Liver (tissue), 9 donors: Measurements from ENCODE around the gene SNAP47. TPM values are rescaled to one million over a fixed set of nuclear protein-coding genes. Genes with fewer than 3 reads are reported as not detected.

Source experiments
- DNase-seq: peaks from one replicate; pipeline ENCODE4 v3.0.0-alpha.2; 2017; ENCODE audit warnings: low spot score
- H3K27ac ChIP-seq, 2 donors: one replicate each; pipeline ENCODE4 v1.7.0; 2013; ENCODE audit warnings: inconsistent platforms in 2 of 2, low read length in 2 of 2, control low read depth in 1 of 2, low read depth in 1 of 2, mild to moderate bottlenecking in 1 of 2
- H3K27me3 ChIP-seq, 4 donors: one replicate each; pipeline versions ENCODE4 v1.6.1 to v1.7.0; 2013; ENCODE audit warnings: low read length in 3 of 4, inconsistent platforms in 1 of 4, mild to moderate bottlenecking in 1 of 4, moderate library complexity in 1 of 4; ENCODE audit not compliant: control insufficient read depth in 4 of 4, insufficient read depth in 4 of 4
- H3K36me3 ChIP-seq, 4 donors: one replicate each; pipeline versions ENCODE4 v1.6.1 to v1.7.0; 2013; ENCODE audit warnings: low read length in 3 of 4, mild to moderate bottlenecking in 3 of 4, low read depth in 1 of 4, moderate library complexity in 1 of 4; ENCODE audit not compliant: control insufficient read depth in 4 of 4, insufficient read depth in 3 of 4
- H3K4me1 ChIP-seq, 4 donors: one replicate each; pipeline versions ENCODE4 v1.6.1 to v1.7.0; 2013; ENCODE audit warnings: low read length in 3 of 4, mild to moderate bottlenecking in 3 of 4, moderate library complexity in 1 of 4; ENCODE audit not compliant: control insufficient read depth in 4 of 4, insufficient read depth in 4 of 4
- H3K4me3 ChIP-seq, 3 donors: one replicate each; pipeline versions ENCODE4 v1.6.1 to v1.7.0; 2013; ENCODE audit warnings: low read length in 3 of 3, control low read depth in 1 of 3, low read depth in 1 of 3, mild to moderate bottlenecking in 1 of 3
- H3K9ac ChIP-seq, 2 donors: one replicate each; pipeline ENCODE4 v1.7.0; 2013; ENCODE audit warnings: low read length in 2 of 2, mild to moderate bottlenecking in 2 of 2, moderate library complexity in 2 of 2, control low read depth in 1 of 2, low read depth in 1 of 2
- H3K9me3 ChIP-seq, 4 donors: one replicate each; pipeline versions ENCODE4 v1.6.1 to v1.7.0; 2013; ENCODE audit warnings: low read length in 3 of 4; ENCODE audit not compliant: control insufficient read depth in 4 of 4
- EGR1 ChIP-seq, 2 donors: IDR thresholded peaks; 2 replicates each; pipeline ENCODE4 v1.6.1; 2016 to 2018; ENCODE audit warnings: antibody characterized with exemption in 2 of 2, low read depth in 2 of 2
- FOXA1 ChIP-seq: IDR thresholded peaks from 2 replicates; pipeline ENCODE4 v1.6.1; 2016; ENCODE audit warnings: antibody characterized with exemption
- GABPA ChIP-seq, 2 donors: IDR thresholded peaks in 1 of 2; conservative IDR thresholded peaks in 1 of 2; 2 replicates each; pipeline ENCODE4 v1.6.1; 2016; ENCODE audit warnings: antibody characterized with exemption in 2 of 2, mild to moderate bottlenecking in 1 of 2, moderate library complexity in 1 of 2
- JUND ChIP-seq, 2 donors: IDR thresholded peaks; 2 replicates each; pipeline ENCODE4 v1.6.1; 2016; ENCODE audit warnings: antibody characterized with exemption in 2 of 2
- RAD21 ChIP-seq, 2 donors: IDR thresholded peaks; 2 replicates each; pipeline ENCODE4 v1.6.1; 2016; ENCODE audit warnings: antibody characterized with exemption in 2 of 2, mild to moderate bottlenecking in 2 of 2
- REST ChIP-seq: IDR thresholded peaks from 2 replicates; pipeline ENCODE4 v1.6.1; 2016; ENCODE audit warnings: antibody characterized with exemption, mild to moderate bottlenecking
- RXRA ChIP-seq, 2 donors: IDR thresholded peaks; 2 replicates each; pipeline ENCODE4 v1.6.1; 2017 to 2018; ENCODE audit warnings: antibody characterized with exemption in 2 of 2, mild to moderate bottlenecking in 1 of 2
- SP1 ChIP-seq: IDR thresholded peaks from 2 replicates; pipeline ENCODE4 v1.6.1; 2018; ENCODE audit warnings: antibody characterized with exemption, mild to moderate bottlenecking
- YY1 ChIP-seq: IDR thresholded peaks from 2 replicates; pipeline ENCODE4 v1.6.1; 2016; ENCODE audit warnings: antibody characterized with exemption, mild to moderate bottlenecking
- WGBS: extraction: QIAGEN DNeasy Blood & Tissue Kit; methylation state at CpG from one replicate; pipeline ENCODE4 v1.1.7; 2013; 5-methylcytosine and 5-hydroxymethylcytosine counted together
- polyA plus RNA-seq, 2 donors: library from polyadenylated mRNA; stranded (reverse) in 1 of 2; unstranded in 1 of 2; fragments of 200-250 nt in 1 of 2; fragments of >200 nt in 1 of 2; fragmentation: Nextera tagmentation in 1 of 2; extraction: Ambion mirVana in 1 of 2; gene quantifications; one replicate each; pipeline versions ENCODE4 v1.2.1 to v1.2.3, GENCODE V29; 2013 to 2015
- total RNA-seq, 2 donors: library from RNA; depleted of rRNA; stranded (reverse); fragments of >200 nt; gene quantifications; one replicate each; pipeline ENCODE4 v1.2.3, GENCODE V29; 2014
- TF ChIP-seq, protein P1 (sequence below): IDR thresholded peaks from 2 replicates; pipeline ENCODE4 v1.6.1; 2016; ENCODE audit warnings: antibody characterized with exemption
- TF ChIP-seq, protein P2 (sequence below): IDR thresholded peaks from 2 replicates; pipeline ENCODE4 v1.6.1; 2016; ENCODE audit warnings: antibody characterized with exemption
- donor health status: healthy.
- donor health status: healthy.
- donor health status: healthy.
- donor health status: healthy.
- donor health status: healthy.

The SNAP47 gene
- total and polyA plus RNA-seq, 4 donors: 15.3 to 23.3 (median 16.3) TPM

DNA sequence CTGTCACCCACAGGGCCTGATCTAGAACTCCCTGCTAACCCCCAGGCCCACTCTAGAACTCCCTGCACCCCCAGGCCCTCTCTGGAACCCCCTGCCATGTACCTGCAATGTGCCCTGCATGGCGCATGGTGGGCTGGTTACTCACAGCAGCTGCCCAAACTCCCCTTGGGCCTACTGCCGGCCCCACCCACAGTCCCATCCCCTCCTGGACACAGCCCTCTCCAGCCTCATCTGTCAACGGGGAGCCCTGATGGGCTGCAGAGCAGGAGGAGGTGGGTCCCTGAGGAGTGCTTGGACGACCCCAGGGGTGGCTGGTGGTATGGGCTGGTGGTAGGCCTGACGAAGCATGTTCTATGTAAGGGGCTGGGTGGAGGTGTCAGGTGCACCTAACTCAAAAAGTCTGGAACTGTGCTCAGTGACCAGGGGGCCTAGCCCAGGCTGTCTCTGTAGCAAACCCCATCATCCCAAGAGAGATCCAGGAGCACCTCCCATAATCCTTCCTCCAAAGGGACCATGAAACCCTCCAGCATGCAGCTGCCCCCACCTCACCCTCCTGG is 61.2 kb downstream of the SNAP47 start:
- Histone ChIP-seq H3K4me3 (no peak overlapping the region), H3K4me1 (no peaks in the 10 kb centered on the region), H3K9me3 (no peaks in the 10 kb centered on the region), H3K9ac (no peak overlapping the region), H3K36me3 (no peaks in the 10 kb centered on the region), H3K27me3 (peaks cover 0 to 2% (median 0%) of the 10 kb centered on the region in 4 donors), H3K27ac (no peak overlapping the region)
- TF ChIP-seq YY1: no peak
- TF ChIP-seq, protein P1, sequence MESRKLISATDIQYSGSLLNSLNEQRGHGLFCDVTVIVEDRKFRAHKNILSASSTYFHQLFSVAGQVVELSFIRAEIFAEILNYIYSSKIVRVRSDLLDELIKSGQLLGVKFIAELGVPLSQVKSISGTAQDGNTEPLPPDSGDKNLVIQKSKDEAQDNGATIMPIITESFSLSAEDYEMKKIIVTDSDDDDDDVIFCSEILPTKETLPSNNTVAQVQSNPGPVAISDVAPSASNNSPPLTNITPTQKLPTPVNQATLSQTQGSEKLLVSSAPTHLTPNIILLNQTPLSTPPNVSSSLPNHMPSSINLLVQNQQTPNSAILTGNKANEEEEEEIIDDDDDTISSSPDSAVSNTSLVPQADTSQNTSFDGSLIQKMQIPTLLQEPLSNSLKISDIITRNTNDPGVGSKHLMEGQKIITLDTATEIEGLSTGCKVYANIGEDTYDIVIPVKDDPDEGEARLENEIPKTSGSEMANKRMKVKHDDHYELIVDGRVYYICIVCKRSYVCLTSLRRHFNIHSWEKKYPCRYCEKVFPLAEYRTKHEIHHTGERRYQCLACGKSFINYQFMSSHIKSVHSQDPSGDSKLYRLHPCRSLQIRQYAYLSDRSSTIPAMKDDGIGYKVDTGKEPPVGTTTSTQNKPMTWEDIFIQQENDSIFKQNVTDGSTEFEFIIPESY: no peak
- TF ChIP-seq SP1: no peak
- no peak for TF ChIP-seq FOXA1
- TF ChIP-seq EGR1 (IDR thresholded peaks at IDR 0.05; ENCODE audit: low read depth in 2 of 2): no peak
- no peak for TF ChIP-seq RXRA (IDR thresholded peaks at IDR 0.05)
- no peak for TF ChIP-seq JUND (IDR thresholded peaks at IDR 0.05)
- TF ChIP-seq, protein P2, sequence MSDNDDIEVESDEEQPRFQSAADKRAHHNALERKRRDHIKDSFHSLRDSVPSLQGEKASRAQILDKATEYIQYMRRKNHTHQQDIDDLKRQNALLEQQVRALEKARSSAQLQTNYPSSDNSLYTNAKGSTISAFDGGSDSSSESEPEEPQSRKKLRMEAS: no peak
- no peak for DNase-seq
- WGBS: 82% methylated on average over 5 of the region's 5 CpGs

GRCh38 chr1:227797144-227797543 is 61.9 kb downstream of the SNAP47 start:
- DNase-seq: no peak
- Histone ChIP-seq H3K9me3 (no peaks in the 10 kb centered on the region), H3K4me1 (no peaks in the 10 kb centered on the region), H3K4me3 (no peak overlapping the region), H3K27me3 (peaks cover 0 to 2% (median 0%) of the 10 kb centered on the region in 4 donors), H3K9ac (no peak overlapping the region), H3K36me3 (no peaks in the 10 kb centered on the region), H3K27ac (no peak overlapping the region)
- no peak for TF ChIP-seq RXRA (IDR thresholded peaks at IDR 0.05)
- 80% methylated on average over 3 of the region's 3 CpGs for WGBS

DNA sequence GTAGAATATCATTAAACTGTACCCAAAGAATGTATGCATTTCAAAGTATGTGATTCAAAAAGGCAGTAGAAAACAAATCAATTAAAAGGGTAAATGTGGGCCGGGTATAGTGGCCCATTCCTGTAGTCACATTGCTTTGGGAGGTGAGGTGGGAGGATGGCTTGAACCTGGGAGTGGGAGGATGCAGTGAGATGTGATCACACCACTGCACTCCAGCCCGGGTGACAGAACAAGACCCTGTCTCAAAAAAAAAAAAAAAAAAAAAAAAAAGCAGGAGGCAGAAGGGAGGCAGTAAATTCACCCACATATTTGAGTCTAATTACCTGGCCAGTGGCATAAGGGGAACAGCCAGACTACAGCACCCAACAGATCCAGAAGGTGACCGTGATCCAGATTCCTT is 62.4 kb downstream of the SNAP47 start:
- peaks cover 0 to 2% (median 0%) of the 10 kb centered on the region in 4 donors for H3K27me3 ChIP-seq
- WGBS: 81% methylated on average over 3 of the region's 3 CpGs
- no peak overlapping the region for H3K27ac ChIP-seq
- no peak for TF ChIP-seq SP1
- no peak overlapping the region for H3K9ac ChIP-seq
- no peaks in the 10 kb centered on the region for H3K36me3 ChIP-seq
- H3K9me3 ChIP-seq: no peaks in the 10 kb centered on the region
- no peaks in the 10 kb centered on the region for H3K4me1 ChIP-seq
- DNase-seq: no peak
- H3K4me3 ChIP-seq: no peak overlapping the region

GRCh38 chr1:227798078-227798802 is 63.0 kb downstream of the SNAP47 start:
- no peak for DNase-seq

More at GRCh38 chr1:227798078-227798802, 63.0 kb downstream of the SNAP47 start:
- WGBS: 76% methylated on average over 16 of the region's 16 CpGs
- H3K27ac ChIP-seq: no peak overlapping the region
- TF ChIP-seq SP1: no peak
- no peak for TF ChIP-seq RAD21 (IDR thresholded peaks at IDR 0.05)
- no peak for TF ChIP-seq REST
- TF ChIP-seq GABPA (IDR thresholded peaks at IDR 0.05 in 1 of 2, conservative IDR thresholded peaks at IDR 0.05 in 1 of 2): no peak
- H3K27me3 ChIP-seq: peaks cover 0 to 2% (median 0%) of the 10 kb centered on the region in 4 donors
- no peaks in the 10 kb centered on the region for H3K36me3 ChIP-seq
- no peak overlapping the region for H3K9ac ChIP-seq
- H3K9me3 ChIP-seq: no peaks in the 10 kb centered on the region
- H3K4me3 ChIP-seq: no peak overlapping the region
- no peaks in the 10 kb centered on the region for H3K4me1 ChIP-seq
